Measurements from ENCODE around the gene NUP210L.

DNA sequence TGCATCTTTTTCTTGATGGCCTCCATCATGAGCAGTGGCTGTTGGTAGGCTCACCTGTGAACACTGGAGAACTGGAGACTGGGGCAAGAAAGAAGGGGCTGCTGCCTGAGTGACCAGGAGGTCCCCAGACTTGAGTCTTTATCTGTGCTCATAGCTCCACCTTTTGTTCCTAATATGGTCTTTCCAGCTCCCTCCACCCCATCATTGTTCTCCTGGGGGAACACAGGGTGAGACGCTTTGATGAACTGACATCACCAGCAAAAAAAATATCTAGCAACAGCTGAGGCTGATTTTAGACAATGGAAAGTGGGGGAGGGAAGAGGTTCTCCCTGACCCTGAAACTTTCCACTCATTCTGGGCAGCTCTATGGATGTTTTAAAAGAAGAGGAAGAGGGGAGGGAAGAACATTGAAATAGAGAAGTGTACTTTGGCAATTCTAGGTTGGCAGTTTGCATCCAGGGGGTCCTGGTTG lies 37.2 kb upstream of the NUP210L start, which contains the start of gene TPM3:
- no peak for TF ChIP-seq YY1 (IDR thresholded peaks at IDR 0.05; ENCODE audit: insufficient read depth, insufficient read length)
- no peak for TF ChIP-seq ZNF274 (IDR thresholded peaks at IDR 0.05; ENCODE audit: low read depth, low read length)

Data from NT2/D1 (cell line).